GM21367 (cell line): Measurements from ENCODE around the gene RAB29.

ENCODE experiments used
- ATAC-seq: cut with Tn5 transposase; IDR thresholded peaks from one replicate; pipeline ENCODE4 v1.9.1; 2021; ENCODE audit not compliant: unreplicated experiment

The RAB29 gene

DNA sequence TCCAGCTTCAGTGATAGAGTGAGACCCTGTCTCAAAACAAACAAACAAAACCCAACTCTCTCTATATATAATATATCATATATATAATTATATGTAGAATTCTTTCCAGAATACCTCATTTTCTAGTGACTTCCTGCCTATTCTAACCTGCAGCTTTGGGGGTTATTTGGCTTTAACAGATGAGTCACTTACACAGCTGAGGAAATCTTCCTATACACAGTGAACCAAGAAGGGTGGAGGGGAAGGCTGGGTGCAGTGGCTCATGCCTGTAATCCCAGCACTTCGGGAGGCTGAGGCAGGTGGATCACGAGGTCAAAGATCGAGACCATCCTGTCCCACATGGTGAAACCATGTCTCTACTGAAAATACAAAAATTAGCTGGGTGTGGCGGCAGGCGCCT, 9.2 kb downstream of the RAB29 start:
- ATAC-seq, result no peak

GRCh38 chr1:205764578-205764977, 10.7 kb downstream of the RAB29 start:
- no peak for ATAC-seq

DNA sequence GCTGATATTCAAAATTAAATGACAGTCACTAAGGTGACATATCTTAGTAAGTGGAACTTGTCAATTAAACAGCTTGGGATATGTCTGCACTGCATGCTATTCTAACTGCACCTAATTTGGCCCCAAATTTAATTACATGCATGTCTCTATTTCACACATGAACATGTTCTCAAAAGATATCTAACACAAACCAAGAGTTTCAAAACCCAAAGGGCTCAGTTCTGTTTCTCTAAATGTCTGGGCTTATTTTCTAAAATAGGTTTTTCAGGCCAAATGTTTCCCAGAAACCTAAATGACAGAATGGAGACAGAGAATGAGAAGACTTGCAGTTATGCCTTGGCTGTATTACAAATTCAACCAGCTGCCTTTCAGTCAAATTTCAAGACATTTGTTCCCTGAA, 11.3 kb downstream of the RAB29 start:
- no peak for ATAC-seq

GRCh38 chr1:205760606-205761005, 14.7 kb downstream of the RAB29 start:
- no peak for ATAC-seq

DNA sequence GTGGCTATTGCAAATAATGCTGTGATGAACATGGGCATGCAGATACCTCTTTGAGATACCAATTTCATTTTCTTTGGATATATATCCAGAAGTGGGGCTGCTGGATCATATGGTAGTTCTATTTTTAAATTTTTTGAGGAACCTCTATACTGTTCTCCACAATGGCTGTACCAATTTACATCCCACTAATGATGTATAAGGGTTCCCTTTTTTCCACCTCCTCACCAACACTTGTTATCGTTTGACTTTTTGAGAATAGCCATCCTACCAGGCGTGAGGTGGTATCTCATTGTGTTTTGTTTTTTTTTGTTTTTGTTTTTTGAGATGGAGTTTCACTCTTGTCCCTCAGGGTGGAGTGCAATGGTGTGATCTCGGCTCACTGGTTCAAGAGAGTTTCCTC, 18.7 kb downstream of the RAB29 start:
- ATAC-seq, result no peak

DNA sequence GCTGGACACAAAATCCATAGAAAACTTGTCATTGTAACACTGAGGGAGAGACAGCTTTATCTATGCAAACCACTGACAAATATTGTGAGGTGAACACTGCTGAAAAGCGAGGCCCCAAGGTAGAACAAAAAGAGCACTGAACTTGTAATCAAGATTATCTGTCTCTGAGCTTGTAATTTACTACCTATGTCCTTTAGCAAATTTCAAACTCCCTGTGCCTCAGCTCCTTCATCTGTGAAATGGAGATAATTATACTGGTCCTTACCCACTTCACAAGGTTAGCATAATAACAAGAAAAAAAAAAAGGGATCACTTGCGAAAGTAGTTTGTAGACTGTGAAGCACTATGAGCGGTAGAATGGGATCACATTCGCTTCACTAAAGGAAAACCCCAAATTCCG, 20.4 kb downstream of the RAB29 start:
- no peak for ATAC-seq

DNA sequence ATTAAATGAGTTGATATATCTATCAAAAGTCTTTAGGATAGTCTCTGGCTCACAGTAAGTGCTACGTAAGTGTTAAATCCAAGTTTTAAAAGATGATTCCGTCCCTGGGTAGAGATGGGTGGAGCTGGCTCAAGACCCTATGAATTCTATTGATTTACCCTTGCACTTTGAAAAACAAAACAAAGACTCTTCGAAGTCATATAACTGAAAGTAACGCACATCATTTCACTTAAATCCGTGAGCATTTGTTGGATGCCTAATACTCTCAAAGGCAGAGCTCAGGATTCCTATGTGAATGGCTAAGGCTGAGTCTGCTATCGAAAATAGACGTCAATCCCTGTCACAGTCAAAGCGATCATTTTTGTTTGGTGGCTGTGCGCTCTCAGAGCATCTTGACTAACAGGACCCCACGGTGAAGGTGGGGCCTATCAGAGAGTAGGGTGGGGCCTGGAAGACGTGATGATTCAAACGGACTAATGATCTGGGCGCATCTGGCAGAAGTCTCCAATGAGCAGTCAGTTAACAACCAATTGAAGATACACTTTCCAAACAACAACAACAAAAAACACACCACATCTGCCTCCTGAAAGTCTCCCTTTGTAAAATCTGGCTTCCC, 24.1 kb downstream of the RAB29 start:
- ATAC-seq, result no peak

DNA sequence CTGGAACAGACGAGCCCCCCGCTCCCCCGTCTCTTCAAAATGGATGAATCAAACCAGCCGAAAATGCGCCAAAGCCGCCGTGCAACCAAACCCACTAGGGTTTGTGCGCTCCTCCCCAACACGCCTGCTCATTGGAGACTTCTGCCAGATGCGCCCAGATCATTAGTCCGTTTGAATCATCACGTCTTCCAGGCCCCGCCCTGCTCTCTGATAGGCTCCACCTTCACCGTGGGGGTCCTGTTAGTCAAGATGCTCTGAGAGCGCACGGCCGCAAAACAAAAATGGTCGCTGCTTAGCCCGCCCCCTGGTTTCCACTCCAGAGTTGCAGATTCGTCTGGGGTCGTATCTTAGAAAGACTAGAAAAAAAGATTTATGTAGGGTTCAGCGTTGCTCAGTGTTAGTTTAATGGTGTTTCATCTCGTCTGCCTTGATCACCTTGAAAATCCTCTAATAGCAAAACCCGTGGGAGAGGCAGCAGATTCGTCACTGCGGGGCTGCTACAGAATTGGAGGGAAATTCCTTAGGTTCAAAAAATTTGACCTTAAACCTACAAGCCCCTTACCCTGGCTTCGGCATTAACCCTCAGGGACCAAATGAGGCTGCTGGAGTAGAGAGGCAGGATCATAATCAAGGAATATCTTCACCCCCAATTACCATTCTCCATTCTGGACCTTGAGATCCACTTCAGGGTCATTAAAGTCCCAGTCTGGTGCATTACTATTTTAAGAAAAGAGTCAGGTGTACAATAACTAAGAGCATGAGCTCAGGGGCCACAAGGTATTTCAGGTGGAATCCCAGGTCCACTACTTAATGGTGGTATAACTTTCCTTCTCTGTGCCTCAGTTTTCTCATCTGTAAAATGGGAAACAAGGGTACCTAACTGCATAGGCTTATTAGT, 24.9 kb downstream of the RAB29 start, which contains the start of gene NUCKS1:
Gene NUCKS1 (minus strand): TSS at position 45 of the 898 bp plus-strand sequence. CDS start 209 bp downstream, outside the sequence.
- ATAC-seq, result peak; percentile 74

DNA sequence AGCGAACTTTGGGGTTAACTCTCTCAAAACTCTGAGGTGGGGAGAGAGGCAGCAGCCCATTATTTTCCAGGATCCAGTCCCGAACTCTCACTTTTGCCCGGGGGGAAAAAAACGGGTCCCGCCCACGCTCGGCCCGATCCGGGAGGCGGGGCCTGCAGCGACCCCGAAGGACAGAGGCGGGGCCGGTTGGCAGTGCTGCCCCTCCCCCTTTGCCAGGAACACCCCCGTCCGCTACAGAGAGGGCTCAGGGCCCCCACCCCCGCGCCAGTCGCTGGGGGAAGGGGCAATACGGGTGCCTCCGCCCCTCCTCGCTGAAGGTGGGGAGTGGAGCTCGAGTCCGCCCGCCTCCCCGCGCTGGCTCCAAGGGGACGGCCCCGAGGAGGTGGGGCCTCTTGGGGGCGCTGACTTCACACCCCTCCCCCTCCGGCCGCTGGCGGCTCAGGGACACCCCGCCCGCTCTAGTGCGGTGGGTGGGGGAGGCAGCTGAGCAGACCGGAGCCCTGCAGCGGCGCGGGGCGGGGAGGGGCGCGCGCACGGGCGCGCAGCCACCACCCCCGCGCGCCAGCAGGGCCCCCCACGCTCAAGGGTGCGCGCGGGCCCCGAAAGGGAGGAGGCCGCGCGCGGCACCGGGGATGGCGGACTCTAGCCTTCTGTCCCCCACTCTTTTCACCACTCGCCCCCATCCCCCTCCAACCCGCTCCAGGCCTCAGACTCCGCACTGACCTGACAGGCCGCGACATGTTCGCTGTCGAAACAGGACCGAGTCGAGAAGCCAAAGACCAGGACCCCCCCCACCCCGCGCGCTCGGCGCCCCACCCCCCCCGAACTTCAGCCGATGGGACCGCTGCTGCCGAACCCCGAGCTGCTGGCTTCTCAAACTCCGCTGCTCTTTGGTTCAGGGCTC, 25.8 kb downstream of the RAB29 start:
- peak; percentile 75 for ATAC-seq

GRCh38 chr1:205748403-205749233, 26.7 kb downstream of the RAB29 start:
- no peak for ATAC-seq

DNA sequence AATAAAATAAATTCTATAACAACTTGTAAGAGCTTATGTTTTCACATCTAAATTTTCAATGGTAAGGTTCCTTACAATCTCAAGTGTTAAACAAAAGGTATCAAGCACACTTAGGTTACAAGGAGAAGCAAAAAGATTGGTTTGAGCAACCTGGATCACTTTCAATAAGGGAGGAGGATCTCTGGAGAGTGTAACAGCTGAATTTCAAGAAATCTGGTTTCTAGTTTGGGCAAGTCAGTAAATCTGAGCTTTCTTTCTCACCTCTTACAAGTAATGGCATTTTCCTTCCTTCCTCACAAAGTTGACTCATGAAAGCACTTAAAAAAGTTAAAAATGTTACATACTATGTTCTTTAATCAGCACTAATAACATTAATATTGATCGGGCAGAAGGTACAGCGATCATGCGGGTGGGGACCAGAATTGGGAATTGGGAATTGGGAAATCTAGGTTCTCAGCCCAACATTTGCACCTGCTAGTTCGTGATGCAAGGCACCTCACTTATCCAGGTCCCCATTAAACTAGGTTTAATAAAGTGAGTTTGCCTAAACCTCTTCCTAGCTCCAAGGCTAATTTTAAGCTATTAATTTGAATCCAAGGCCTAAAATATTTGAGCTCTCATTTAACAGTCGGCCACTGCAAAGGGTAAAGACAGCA, 28.4 kb downstream of the RAB29 start:
- ATAC-seq, result no peak

DNA sequence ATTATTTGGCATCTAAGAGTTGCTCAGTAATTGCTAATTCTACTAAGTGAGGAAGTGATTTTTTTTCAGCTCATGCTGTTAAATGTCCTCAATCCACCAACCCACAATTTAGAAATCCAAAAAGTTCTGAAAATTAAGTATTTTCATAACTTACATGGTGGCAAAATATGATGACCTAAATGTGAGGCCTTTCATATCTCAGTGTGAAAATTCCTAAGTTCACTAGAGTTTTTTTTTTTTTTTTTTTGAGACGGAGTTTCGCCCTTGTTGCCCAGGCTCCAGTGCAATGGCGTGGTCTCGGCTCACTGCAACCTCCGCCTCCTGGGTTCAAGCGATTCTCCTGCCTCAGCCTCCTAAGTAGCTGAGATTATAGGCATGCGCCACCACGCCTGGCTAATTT, 30.9 kb downstream of the RAB29 start:
- ATAC-seq, result no peak

DNA sequence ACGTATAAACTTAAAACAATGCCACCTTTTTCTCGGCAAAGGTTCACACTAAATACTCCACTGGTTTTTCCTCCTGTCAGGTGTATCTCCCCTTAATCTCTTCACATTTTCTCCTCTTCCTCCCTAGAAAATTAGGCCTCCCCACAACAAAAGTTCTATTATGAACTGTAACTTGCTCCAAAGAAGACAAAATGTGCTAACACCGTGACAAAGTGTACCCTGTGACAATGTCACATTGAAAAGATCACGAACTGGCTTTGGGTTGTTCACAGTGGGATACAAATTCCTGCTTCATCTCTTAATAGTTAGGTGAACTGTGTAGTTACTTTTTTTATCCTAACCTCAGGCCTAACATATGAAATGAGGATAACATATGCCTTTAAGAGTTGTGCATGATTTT, 31.3 kb downstream of the RAB29 start:
- ATAC-seq, result no peak

- no peak for ATAC-seq
Observed at GRCh38 chr1:205741681-205742080, 33.6 kb downstream of the RAB29 start.

GRCh38 chr1:205739348-205740160, 35.7 kb downstream of the RAB29 start:
- ATAC-seq, result no peak

DNA sequence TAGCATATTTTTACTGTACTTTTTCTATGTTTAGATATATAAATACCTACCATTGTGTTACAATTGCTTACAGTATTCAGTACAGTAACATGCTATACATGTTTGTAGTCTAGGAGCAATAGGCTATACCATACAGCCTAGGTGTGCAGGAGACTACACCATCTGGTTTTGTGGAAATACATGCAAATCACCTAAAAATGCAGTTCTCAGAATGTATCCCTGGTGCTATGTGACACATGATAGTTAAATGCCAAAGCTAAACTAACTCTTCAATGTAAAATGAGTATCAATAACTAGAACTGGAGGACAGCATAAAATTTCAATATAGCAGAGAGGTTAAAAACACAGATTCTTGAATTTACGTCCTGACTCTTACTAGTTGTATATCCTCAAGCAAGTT, 40.1 kb downstream of the RAB29 start:
- ATAC-seq, result no peak

- ATAC-seq, result no peak
Observed at GRCh38 chr1:205733438-205734175, 41.7 kb downstream of the RAB29 start.

DNA sequence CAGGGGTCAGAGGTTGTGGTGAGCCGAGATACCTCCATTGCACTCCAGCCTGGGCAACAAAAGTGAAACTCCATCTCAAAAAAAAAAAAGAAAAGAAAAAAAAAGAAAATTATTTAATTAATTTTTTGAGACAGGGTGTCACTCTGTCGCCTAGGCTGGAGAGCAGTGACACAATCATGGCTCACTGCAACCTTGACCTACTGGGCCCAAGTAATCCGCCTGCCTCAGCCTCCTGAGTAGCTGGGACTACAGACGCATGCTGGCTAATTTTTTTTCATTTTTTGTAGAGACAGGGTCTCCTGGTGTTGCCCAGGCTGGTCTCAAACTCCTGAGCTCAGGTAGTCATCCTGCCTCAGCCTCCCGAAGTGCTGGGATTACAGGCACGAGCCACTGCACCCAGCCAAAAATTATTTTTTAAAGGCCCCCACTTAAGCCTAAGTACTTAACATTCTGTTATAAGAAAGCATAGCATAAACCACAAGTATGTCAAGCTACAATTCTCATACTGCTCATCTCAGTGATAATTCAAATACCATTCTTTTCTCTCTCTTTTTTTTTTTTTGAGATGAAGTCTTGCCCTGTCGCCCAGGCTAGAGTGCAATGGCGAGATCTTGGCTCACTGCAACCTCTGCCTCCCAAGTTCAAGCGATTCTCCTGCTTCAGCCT, 45.2 kb downstream of the RAB29 start:
- no peak for ATAC-seq
